Activated CD8-positive, alpha-beta memory T cell treated with anti-CD3 and anti-CD28 coated beads, Interleukin-2, amount 50 U/mL, for 24 hours (primary cell): ENCODE results near the gene TFAP2B.

Source experiments
- DNase-seq: peaks from one replicate; pipeline ENCODE4 v3.0.0-alpha.2; 2020; ENCODE audit errors: extremely low read depth

TFAP2B gene

GRCh38 chr6:50825375-50826036 lies 6.8 kb downstream of the TFAP2B start:
- no peak for DNase-seq

- DNase-seq, result no peak
Measured at GRCh38 chr6:50826037-50826761, 7.5 kb downstream of the TFAP2B start.

- DNase-seq, result no peak
Measured at GRCh38 chr6:50826803-50827202, 8.1 kb downstream of the TFAP2B start.

- DNase-seq, result no peak
Measured at GRCh38 chr6:50829049-50829448, 10.4 kb downstream of the TFAP2B start.

- DNase-seq, result no peak
Measured at GRCh38 chr6:50829898-50830444, 11.3 kb downstream of the TFAP2B start.

GRCh38 chr6:50831186-50831585 lies 12.5 kb downstream of the TFAP2B start:
- DNase-seq, result no peak

- no peak for DNase-seq
Measured at GRCh38 chr6:50832912-50833311, 14.2 kb downstream of the TFAP2B start.

GRCh38 chr6:50834929-50835410 lies 16.3 kb downstream of the TFAP2B start:
- no peak for DNase-seq

GRCh38 chr6:50836231-50836630 lies 17.6 kb downstream of the TFAP2B start:
- DNase-seq, result no peak

GRCh38 chr6:50837589-50838445 lies 19.1 kb downstream of the TFAP2B start:
- no peak for DNase-seq

- no peak for DNase-seq
Measured at GRCh38 chr6:50840112-50840810, 21.6 kb downstream of the TFAP2B start.

GRCh38 chr6:50840811-50841192 lies 22.1 kb downstream of the TFAP2B start:
- no peak for DNase-seq

GRCh38 chr6:50842446-50842845 lies 23.8 kb downstream of the TFAP2B start:
- DNase-seq, result no peak

- DNase-seq, result no peak
Measured at GRCh38 chr6:50842861-50843384, 24.3 kb downstream of the TFAP2B start.

GRCh38 chr6:50843842-50844241 lies 25.2 kb downstream of the TFAP2B start:
- no peak for DNase-seq

GRCh38 chr6:50845499-50846143 lies 26.9 kb downstream of the TFAP2B start:
- DNase-seq, result no peak

GRCh38 chr6:50846144-50846851 lies 27.6 kb downstream of the TFAP2B start:
- DNase-seq, result no peak

- no peak for DNase-seq
Measured at GRCh38 chr6:50846852-50847155, 28.1 kb downstream of the TFAP2B start.

GRCh38 chr6:50847890-50848594 lies 29.4 kb downstream of the TFAP2B start:
- no peak for DNase-seq
